ENCODE measurements around the gene TAF8. TPM values are rescaled to one million over a fixed set of nuclear protein-coding genes. Genes with fewer than 3 reads are reported as not detected.

Gene TAF8
- total and polyA plus RNA-seq, 7 experiments from 2014 or later = 23.3 to 58.2 (median 47.2) TPM

GRCh38 chr6:42095094-42095493 lies 44.8 kb downstream of the TAF8 start:
- no peak for DNase-seq
- ChIA-PET CTCF (interaction anchor here (0.7 to 0.9 kb wide), 2 partner anchors 67 to 192 kb away, joined by 3 read pairs; no protein-coding TSS in a partner anchor), POLR2A (no interaction called here)
- Histone ChIP-seq H3K36me3 (ENCODE audit: control insufficient read depth in 2 of 3, insufficient read depth in 3 of 3, low read length in 3 of 3) (no peaks in the 10 kb centered on the region), H3K4me3 (ENCODE audit: low read length) (no peak overlapping the region), H3K27ac (ENCODE audit: low read depth, low read length) (no peak overlapping the region), H3K4me1 (ENCODE audit: control insufficient read depth in 2 of 2, insufficient read depth in 2 of 2, low read length in 2 of 2) (no peaks in the 10 kb centered on the region), H3K27me3 (ENCODE audit: control insufficient read depth in 2 of 2, insufficient read depth in 2 of 2, low read length in 2 of 2) (no peaks in the 10 kb centered on the region), H3K9me3 (ENCODE audit: control insufficient read depth in 2 of 3, low read length in 3 of 3) (no peaks in the 10 kb centered on the region)
- Mint-ChIP-seq H3K9me3 (no peaks in the 10 kb centered on the region), H3K27me3 (no peaks in the 10 kb centered on the region), H3K27ac (no peak overlapping the region), H3K4me3 (no peak overlapping the region), H3K36me3 (peaks cover 0 to 4% (median 0%) of the 10 kb centered on the region in 5 donors), H3K4me1 (peaks cover 0 to 12% (median 0%) of the 10 kb centered on the region in 7 donors)
- ATAC-seq = no peak
- intact Hi-C loops (cut with micrococcal nuclease) = no loop called here

GRCh38 chr6:42095776-42096541 lies 45.6 kb downstream of the TAF8 start:
- Histone ChIP-seq H3K9me3 (ENCODE audit: control insufficient read depth in 2 of 3, low read length in 3 of 3) (no peaks in the 10 kb centered on the region), H3K27me3 (ENCODE audit: control insufficient read depth in 2 of 2, insufficient read depth in 2 of 2, low read length in 2 of 2) (no peaks in the 10 kb centered on the region), H3K27ac (ENCODE audit: low read depth, low read length) (no peak overlapping the region), H3K4me1 (ENCODE audit: control insufficient read depth in 2 of 2, insufficient read depth in 2 of 2, low read length in 2 of 2) (no peaks in the 10 kb centered on the region), H3K4me3 (ENCODE audit: low read length) (no peak overlapping the region), H3K36me3 (ENCODE audit: control insufficient read depth in 2 of 3, insufficient read depth in 3 of 3, low read length in 3 of 3) (no peaks in the 10 kb centered on the region)
- POLR2A ChIA-PET = no interaction called here
- Mint-ChIP-seq H3K4me3 (no peak overlapping the region), H3K27me3 (no peaks in the 10 kb centered on the region), H3K27ac (no peak overlapping the region), H3K36me3 (peaks cover 0 to 4% (median 0%) of the 10 kb centered on the region in 5 donors), H3K4me1 (peaks cover 0 to 18% (median 0%) of the 10 kb centered on the region in 7 donors), H3K9me3 (no peaks in the 10 kb centered on the region)
- ATAC-seq = no peak
- no peak for DNase-seq
- CTCF ChIA-PET = interaction anchor here (0.7 kb wide), 1 partner anchor 439 kb away, joined by 3 read pairs; no protein-coding TSS in a partner anchor
- intact Hi-C loops (cut with micrococcal nuclease) = no loop called here

- DNase-seq = peak in 1 of 9 donors; percentile 30
- Mint-ChIP-seq H3K27me3 (no peaks in the 10 kb centered on the region), H3K27ac (peak overlapping the region in 1 of 9 donors; percentile 78), H3K4me1 (peaks cover 2 to 35% (median 9%) of the 10 kb centered on the region in 7 donors), H3K36me3 (no peaks in the 10 kb centered on the region), H3K4me3 (peak overlapping the region in 1 of 10 donors; percentile 39), H3K9me3 (peaks cover 0 to 2% (median 0%) of the 10 kb centered on the region in 11 donors)
- H3K4me1 ChIP-seq (ENCODE audit: control insufficient read depth in 2 of 2, insufficient read depth in 2 of 2, low read length in 2 of 2) = peaks cover 0 to 4% of the 10 kb centered on the region in 2 donors
- H3K9me3 ChIP-seq (ENCODE audit: control insufficient read depth in 2 of 3, low read length in 3 of 3) = no peaks in the 10 kb centered on the region
- ATAC-seq = no peak
- ChIA-PET POLR2A (no interaction called here), CTCF (interaction anchor here (0.6 to 0.9 kb wide), 2 partner anchors 8 to 699 kb away, joined by 4 to 5 read pairs; no protein-coding TSS in a partner anchor)
- no peaks in the 10 kb centered on the region for H3K36me3 ChIP-seq (ENCODE audit: control insufficient read depth in 2 of 3, insufficient read depth in 3 of 3, low read length in 3 of 3)
- no peak overlapping the region for H3K4me3 ChIP-seq (ENCODE audit: low read length)
- intact Hi-C loops (cut with micrococcal nuclease) = loop anchor here in 1 of 2 donors (10.0 kb wide), 1 partner anchor 445 kb away; no protein-coding TSS in a partner anchor
- no peak overlapping the region for H3K27ac ChIP-seq (ENCODE audit: low read depth, low read length)
- no peaks in the 10 kb centered on the region for H3K27me3 ChIP-seq (ENCODE audit: control insufficient read depth in 2 of 2, insufficient read depth in 2 of 2, low read length in 2 of 2)
These were observed 49.2 kb downstream of the TAF8 start for GRCh38 chr6:42099340-42100028.

GRCh38 chr6:42100029-42100901 lies 49.9 kb downstream of the TAF8 start:
- H3K27ac Mint-ChIP-seq = peak overlapping the region in 1 of 9 donors; percentile 78
- POLR2A ChIA-PET = no interaction called here
- ATAC-seq = no peak
- Histone ChIP-seq H3K4me3 (ENCODE audit: low read length) (no peak overlapping the region), H3K4me1 (ENCODE audit: control insufficient read depth in 2 of 2, insufficient read depth in 2 of 2, low read length in 2 of 2) (peaks cover 0 to 4% of the 10 kb centered on the region in 2 donors), H3K27ac (ENCODE audit: low read depth, low read length) (no peak overlapping the region), H3K36me3 (ENCODE audit: control insufficient read depth in 2 of 3, insufficient read depth in 3 of 3, low read length in 3 of 3) (no peaks in the 10 kb centered on the region), H3K27me3 (ENCODE audit: control insufficient read depth in 2 of 2, insufficient read depth in 2 of 2, low read length in 2 of 2) (no peaks in the 10 kb centered on the region), H3K9me3 (ENCODE audit: control insufficient read depth in 2 of 3, low read length in 3 of 3) (no peaks in the 10 kb centered on the region)
- H3K4me1 Mint-ChIP-seq = peaks cover 2 to 35% (median 9%) of the 10 kb centered on the region in 7 donors
- H3K27me3 Mint-ChIP-seq = no peaks in the 10 kb centered on the region
- peak in 1 of 9 donors; percentile 33 for DNase-seq
- CTCF ChIA-PET = interaction anchor here (0.7 kb wide), 1 partner anchor 366 kb away, joined by 3 read pairs; no protein-coding TSS in a partner anchor
- H3K36me3 Mint-ChIP-seq = no peaks in the 10 kb centered on the region
- H3K4me3 Mint-ChIP-seq = peak overlapping the region in 1 of 10 donors; percentile 39
- intact Hi-C loops (cut with micrococcal nuclease) = loop anchor here in 1 of 2 donors (10.0 kb wide), 1 partner anchor 445 kb away; no protein-coding TSS in a partner anchor
- peaks cover 0 to 2% (median 0%) of the 10 kb centered on the region in 11 donors for H3K9me3 Mint-ChIP-seq

- Histone ChIP-seq H3K27ac (ENCODE audit: low read depth, low read length) (no peak overlapping the region), H3K4me3 (ENCODE audit: low read length) (no peak overlapping the region), H3K9me3 (ENCODE audit: control insufficient read depth in 2 of 3, low read length in 3 of 3) (no peaks in the 10 kb centered on the region), H3K36me3 (ENCODE audit: control insufficient read depth in 2 of 3, insufficient read depth in 3 of 3, low read length in 3 of 3) (no peaks in the 10 kb centered on the region), H3K27me3 (ENCODE audit: control insufficient read depth in 2 of 2, insufficient read depth in 2 of 2, low read length in 2 of 2) (no peaks in the 10 kb centered on the region), H3K4me1 (ENCODE audit: control insufficient read depth in 2 of 2, insufficient read depth in 2 of 2, low read length in 2 of 2) (peaks cover 0 to 4% of the 10 kb centered on the region in 2 donors)
- peaks cover 2 to 35% (median 9%) of the 10 kb centered on the region in 7 donors for H3K4me1 Mint-ChIP-seq
- no peaks in the 10 kb centered on the region for H3K27me3 Mint-ChIP-seq
- ATAC-seq = no peak
- no peak for DNase-seq
- POLR2A ChIA-PET = no interaction called here
- intact Hi-C loops (cut with micrococcal nuclease) = loop anchor here in 1 of 2 donors (10.0 kb wide), 1 partner anchor 444 kb away; no protein-coding TSS in a partner anchor
- peaks cover 0 to 2% (median 0%) of the 10 kb centered on the region in 11 donors for H3K9me3 Mint-ChIP-seq
- H3K4me3 Mint-ChIP-seq = peak overlapping the region in 1 of 10 donors; percentile 7
- CTCF ChIA-PET = interaction anchor here (0.6 to 0.7 kb wide), 2 partner anchors 224 to 367 kb away, joined by 3 read pairs; no protein-coding TSS in a partner anchor
- H3K36me3 Mint-ChIP-seq = no peaks in the 10 kb centered on the region
- peak overlapping the region in 2 of 9 donors; percentile 17 to 51 for H3K27ac Mint-ChIP-seq
These were observed 50.9 kb downstream of the TAF8 start for GRCh38 chr6:42101186-42101657.

Data from naive thymus-derived CD4-positive, alpha-beta T cell (primary cell).